ENCODE data around the gene DNAJA3. TPM values are rescaled to one million over a fixed set of nuclear protein-coding genes. Genes with fewer than 3 reads are reported as not detected.

DNAJA3 gene
- total RNA-seq, 2 donors from 2014 or later: 47.6 to 60.0 TPM

DNA sequence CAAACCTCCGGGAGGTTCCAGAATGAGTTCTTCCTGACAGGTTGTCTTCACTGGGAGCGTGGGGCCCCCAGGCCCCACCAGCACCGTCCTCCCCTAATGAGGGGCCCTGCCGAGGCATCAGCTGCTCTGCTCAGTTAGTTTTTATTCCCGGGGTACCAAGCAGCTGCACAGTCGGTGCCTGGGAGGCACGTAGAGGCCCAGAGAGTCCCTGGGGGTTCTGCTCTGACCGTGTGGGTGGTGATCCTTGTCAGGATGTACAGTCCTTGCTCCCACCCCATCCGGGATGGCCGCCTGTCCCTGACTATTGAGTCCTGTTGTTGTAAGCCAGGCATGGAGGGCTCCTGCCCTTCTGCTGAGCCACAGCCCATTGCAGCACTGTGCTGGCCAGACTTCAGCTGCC, 30.3 kb downstream of the DNAJA3 start:
- H3K4me3 ChIP-seq: no peak overlapping the region
- H3K4me1 ChIP-seq (replicated peaks): no peaks in the 10 kb centered on the region
- intact Hi-C loops (cut with DNase I): no loop called here
- no peaks in the 10 kb centered on the region for H3K9me3 ChIP-seq
- H3K27me3 ChIP-seq (replicated peaks; ENCODE audit: insufficient read depth): no peaks in the 10 kb centered on the region
- H3K36me3 ChIP-seq: peaks cover under 1 to 25% of the 10 kb centered on the region in 2 donors
- WGBS: 82% methylated on average over 10 of the region's 10 CpGs
- TF ChIP-seq, protein P1, sequence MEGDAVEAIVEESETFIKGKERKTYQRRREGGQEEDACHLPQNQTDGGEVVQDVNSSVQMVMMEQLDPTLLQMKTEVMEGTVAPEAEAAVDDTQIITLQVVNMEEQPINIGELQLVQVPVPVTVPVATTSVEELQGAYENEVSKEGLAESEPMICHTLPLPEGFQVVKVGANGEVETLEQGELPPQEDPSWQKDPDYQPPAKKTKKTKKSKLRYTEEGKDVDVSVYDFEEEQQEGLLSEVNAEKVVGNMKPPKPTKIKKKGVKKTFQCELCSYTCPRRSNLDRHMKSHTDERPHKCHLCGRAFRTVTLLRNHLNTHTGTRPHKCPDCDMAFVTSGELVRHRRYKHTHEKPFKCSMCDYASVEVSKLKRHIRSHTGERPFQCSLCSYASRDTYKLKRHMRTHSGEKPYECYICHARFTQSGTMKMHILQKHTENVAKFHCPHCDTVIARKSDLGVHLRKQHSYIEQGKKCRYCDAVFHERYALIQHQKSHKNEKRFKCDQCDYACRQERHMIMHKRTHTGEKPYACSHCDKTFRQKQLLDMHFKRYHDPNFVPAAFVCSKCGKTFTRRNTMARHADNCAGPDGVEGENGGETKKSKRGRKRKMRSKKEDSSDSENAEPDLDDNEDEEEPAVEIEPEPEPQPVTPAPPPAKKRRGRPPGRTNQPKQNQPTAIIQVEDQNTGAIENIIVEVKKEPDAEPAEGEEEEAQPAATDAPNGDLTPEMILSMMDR (IDR thresholded peaks at IDR 0.05): no peak
- no peak for TF ChIP-seq POLR2AphosphoS5 (IDR thresholded peaks at IDR 0.05)
- no peak for TF ChIP-seq POLR2A (IDR thresholded peaks at IDR 0.05)
- no peak overlapping the region for H3K27ac ChIP-seq
- DNase-seq (ENCODE audit: low spot score): no peak

DNA sequence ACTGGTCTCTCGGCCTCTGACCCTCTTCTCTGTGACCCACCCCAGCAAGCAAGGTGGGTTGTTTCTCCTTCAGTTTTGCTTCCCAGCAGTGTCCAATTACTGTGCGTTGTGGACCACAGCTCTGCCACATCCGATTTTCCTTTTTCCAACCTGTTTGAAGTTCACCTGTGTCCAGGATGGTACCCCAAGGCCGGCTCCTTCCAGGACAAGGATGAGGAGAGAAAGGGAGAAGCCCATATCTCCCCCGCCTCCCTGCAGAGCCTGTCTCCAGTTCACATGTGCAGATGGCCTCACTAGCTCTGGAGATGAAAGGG, 35.2 kb downstream of the DNAJA3 start:
- no peak overlapping the region for H3K4me3 ChIP-seq
- intact Hi-C loops (cut with DNase I): no loop called here
- H3K36me3 ChIP-seq: peaks cover 2 to 12% of the 10 kb centered on the region in 2 donors

DNA sequence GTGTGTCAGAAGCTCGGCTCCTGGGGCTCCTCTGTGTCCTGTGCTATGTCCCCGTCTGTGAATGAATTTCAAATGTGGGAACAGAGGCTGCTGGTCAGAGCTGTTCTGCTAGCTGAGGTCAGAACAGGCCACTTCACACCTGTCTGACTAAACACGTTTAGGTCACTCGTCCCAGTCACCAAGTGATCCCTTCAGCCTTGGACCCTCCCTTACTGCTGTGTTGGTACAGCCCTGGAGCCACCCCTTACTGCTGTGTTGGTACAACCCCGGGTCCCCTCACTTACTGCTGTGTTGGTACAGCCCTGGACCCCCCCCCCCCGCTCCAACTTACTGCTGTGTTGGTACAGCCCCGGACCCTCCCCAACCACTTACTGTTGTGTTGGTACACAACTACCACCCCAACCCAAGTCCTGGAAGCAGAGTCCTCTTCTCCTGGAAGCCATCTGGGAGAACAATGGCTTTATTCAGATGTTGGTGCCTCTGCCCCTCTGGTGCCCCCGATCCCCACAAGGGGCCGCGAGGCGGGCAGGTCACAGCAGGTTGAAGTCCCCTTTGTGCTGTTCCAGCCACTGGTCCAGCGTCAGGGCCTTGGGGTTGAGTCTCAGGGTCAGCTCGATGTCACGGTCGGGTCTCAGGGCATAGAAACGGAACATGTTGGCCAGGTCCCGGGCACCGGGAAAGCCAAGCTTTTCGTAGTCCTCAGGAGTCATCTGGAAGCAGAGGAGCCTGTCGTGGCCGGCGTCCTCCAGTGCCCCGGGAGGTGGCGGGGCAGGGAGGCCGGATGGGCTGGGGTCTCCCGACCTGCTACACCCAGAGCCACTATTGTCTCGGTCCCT, 35.8 kb downstream of the DNAJA3 start:
- TF ChIP-seq POLR2A (IDR thresholded peaks at IDR 0.05) (no peak), POLR2AphosphoS5 (IDR thresholded peaks at IDR 0.05) (no peak)
- TF ChIP-seq, protein P1 (IDR thresholded peaks at IDR 0.05): no peak
- intact Hi-C loops (cut with DNase I): no loop called here
- peaks cover 3 to 12% of the 10 kb centered on the region in 2 donors for H3K36me3 ChIP-seq
- WGBS: 61% methylated on average over 26 of the region's 27 CpGs
- H3K27ac ChIP-seq: no peak overlapping the region
- no peaks in the 10 kb centered on the region for H3K27me3 ChIP-seq (replicated peaks; ENCODE audit: insufficient read depth)
- H3K4me3 ChIP-seq: no peak overlapping the region
- H3K4me1 ChIP-seq (replicated peaks): no peaks in the 10 kb centered on the region
- no peaks in the 10 kb centered on the region for H3K9me3 ChIP-seq
- DNase-seq (ENCODE audit: low spot score): no peak

More for the DNA sequence above, 35.2 kb downstream of the DNAJA3 start:
- 74% methylated on average over 5 of the region's 5 CpGs for WGBS
- no peaks in the 10 kb centered on the region for H3K4me1 ChIP-seq (replicated peaks)
- no peak for DNase-seq (ENCODE audit: low spot score)
- no peak overlapping the region for H3K27ac ChIP-seq
- H3K9me3 ChIP-seq: no peaks in the 10 kb centered on the region
- H3K27me3 ChIP-seq (replicated peaks; ENCODE audit: insufficient read depth): no peaks in the 10 kb centered on the region
- TF ChIP-seq, protein P1 (IDR thresholded peaks at IDR 0.05): no peak
- TF ChIP-seq POLR2A (IDR thresholded peaks at IDR 0.05) (no peak), POLR2AphosphoS5 (IDR thresholded peaks at IDR 0.05) (no peak)

DNA sequence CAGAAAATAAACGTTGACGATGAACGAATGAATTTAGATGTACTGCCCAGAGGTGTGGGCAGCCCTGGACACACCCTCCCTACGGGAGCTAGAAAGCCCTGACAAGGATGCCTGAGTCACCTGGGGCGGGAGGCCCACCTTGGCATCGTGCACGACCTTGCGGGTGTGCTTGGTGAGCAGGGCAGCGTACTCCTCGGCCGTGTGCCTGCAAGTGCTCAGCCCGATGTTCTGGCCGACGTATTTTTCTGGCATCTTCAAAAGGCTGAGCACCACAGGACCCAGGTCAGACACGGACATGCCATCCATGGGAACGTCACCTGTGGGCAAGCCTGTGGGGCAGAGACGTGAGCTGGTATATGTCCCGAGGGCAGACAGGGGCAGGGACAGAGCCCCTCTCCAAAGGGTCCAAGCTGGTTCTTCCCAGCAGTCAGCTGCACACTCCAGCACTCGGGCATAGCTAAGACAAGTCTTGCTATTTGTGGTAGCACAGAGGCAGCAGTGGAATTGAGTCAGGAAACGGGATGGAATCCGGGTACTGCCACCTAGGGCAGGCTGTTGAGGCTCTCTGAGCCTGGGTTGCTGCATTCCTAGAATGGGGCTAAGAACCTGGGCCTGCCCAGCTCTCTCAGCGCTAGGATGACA, 38.0 kb downstream of the DNAJA3 start:
- no peak overlapping the region for H3K4me3 ChIP-seq
- no peaks in the 10 kb centered on the region for H3K9me3 ChIP-seq
- TF ChIP-seq, protein P1 (IDR thresholded peaks at IDR 0.05): no peak
- TF ChIP-seq POLR2AphosphoS5 (IDR thresholded peaks at IDR 0.05): no peak
- H3K4me1 ChIP-seq (replicated peaks): no peaks in the 10 kb centered on the region
- H3K27me3 ChIP-seq (replicated peaks; ENCODE audit: insufficient read depth): no peaks in the 10 kb centered on the region
- DNase-seq (ENCODE audit: low spot score): no peak
- H3K36me3 ChIP-seq: peaks cover 3 to 11% of the 10 kb centered on the region in 2 donors
- 81% methylated on average over 22 of the region's 22 CpGs for WGBS
- intact Hi-C loops (cut with DNase I): no loop called here
- H3K27ac ChIP-seq: no peak overlapping the region
